Body of pancreas (tissue), 4 donors: ENCODE data around the gene TMOD1. TPM values are rescaled to one million over a fixed set of nuclear protein-coding genes. Genes with fewer than 3 reads are reported as not detected.
A peak's percentile ranks its signal among the peaks of the same experiment; 100 is the strongest.

Experiments used
- ATAC-seq: fragments of 150-250 bp; one replicate; pipeline ENCODE4 v1.9.1; 2016
- DNase-seq, 4 donors: peaks; one replicate each; pipeline ENCODE4 v3.0.0-alpha.2; 2019
- H3K27ac ChIP-seq, 4 donors: fragments of 200-600 bp; sonication (generic); 1 replicate in 3 of 4; 2 replicates in 1 of 4; pipeline versions ENCODE4 v1.5.1 to v1.6.1; 2016 to 2019; ENCODE audit warnings: mild to moderate bottlenecking in 1 of 4, mixed read lengths in 1 of 4, moderate library complexity in 1 of 4
- H3K27me3 ChIP-seq, 2 donors: fragments of 200-600 bp; sonication (generic); one replicate each; pipeline ENCODE4 v1.6.0; 2016; ENCODE audit warnings: mild to moderate bottlenecking in 1 of 2
- H3K36me3 ChIP-seq, 2 donors: fragments of 200-600 bp; sonication (generic); replicated peaks in 1 of 2; 2 replicates each; pipeline ENCODE4 v1.5.1; 2016; ENCODE audit warnings: low read depth in 2 of 2; ENCODE audit not compliant: insufficient read depth in 1 of 2
- H3K4me1 ChIP-seq: fragments of 200-600 bp; sonication (generic); one replicate; pipeline ENCODE4 v1.6.0; 2016
- H3K4me3 ChIP-seq, 2 donors: fragments of 200-600 bp; sonication (generic); 1 replicate in 1 of 2; 2 replicates in 1 of 2; pipeline ENCODE4 v1.5.1; 2016 to 2019
- H3K9me3 ChIP-seq, 3 donors: fragments of 200-600 bp; sonication (generic); 1 replicate in 2 of 3; 2 replicates in 1 of 3; pipeline ENCODE4 v1.5.1; 2016
- CTCF ChIP-seq, 7 experiments: fragments of 450-650 bp in 4 of 7; fragments of 200-600 bp in 3 of 7; sonication (generic) in 3 of 7; IDR thresholded peaks; one replicate each; pipeline ENCODE4 v1.5.1; 2016 to 2019; ENCODE audit warnings: antibody characterized with exemption in 7 of 7
- POLR2A ChIP-seq, 3 donors: fragments of 450-650 bp; IDR thresholded peaks; one replicate each; pipeline ENCODE4 v1.6.1; 2016; ENCODE audit warnings: antibody characterized with exemption in 3 of 3, mild to moderate bottlenecking in 2 of 3
- WGBS, 2 donors: methylation state at CpG; one replicate each; pipeline ENCODE4 v1.1.5; 2017; 5-methylcytosine and 5-hydroxymethylcytosine counted together
- intact Hi-C: fragments of 100-400 bp; cut with DNase I; formaldehyde crosslinking; loops from one replicate; pipeline ENCODE4 v1.15.1; 2023
- total RNA-seq, 2 donors: library from RNA; depleted of rRNA; stranded (reverse); fragments of >200 nt; gene quantifications; one replicate each; pipeline ENCODE4 v1.1.0, GENCODE V29; 2016

Gene TMOD1
- total RNA-seq, 2 donors from 2014 or later = 9.2 to 16.1 TPM

DNA sequence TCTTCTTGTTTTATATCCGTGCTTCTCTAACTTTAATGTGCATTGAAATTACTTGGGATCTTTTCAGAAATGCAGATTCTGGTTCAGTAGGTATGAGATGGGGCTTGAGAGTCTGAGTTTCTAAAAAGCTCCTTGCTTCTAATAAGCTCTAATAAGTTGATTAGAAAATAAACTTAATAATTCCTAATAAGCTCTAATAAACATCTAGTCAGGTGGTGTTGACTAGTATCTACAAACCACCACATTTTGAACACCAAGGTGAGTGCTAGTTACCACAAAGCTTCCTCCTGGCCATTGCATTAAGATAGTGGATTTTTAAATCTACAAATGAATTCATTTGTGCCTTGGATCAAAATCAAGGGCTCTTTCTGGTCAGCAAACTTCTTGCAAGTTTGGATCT lies 5.3 kb downstream of the TMOD1 start:
- intact Hi-C loops = no loop called here
- ATAC-seq (no peak), DNase-seq (no peak)
- Histone ChIP-seq H3K4me3 (no peak overlapping the region), H3K4me1 (peaks cover 51% of the 10 kb centered on the region), H3K9me3 (no peaks in the 10 kb centered on the region), H3K36me3 (no peaks in the 10 kb centered on the region), H3K27me3 (no peaks in the 10 kb centered on the region), H3K27ac (no peak overlapping the region)
- 80 to 83% methylated on average over 1 of the region's 1 CpG for WGBS, 2 donors
- TF ChIP-seq CTCF (IDR thresholded peaks at IDR 0.05) (no peak), POLR2A (IDR thresholded peaks at IDR 0.05) (no peak)

- no peak for ATAC-seq
Measured at GRCh38 chr9:97507428-97507984, 6.0 kb downstream of the TMOD1 start.

DNA sequence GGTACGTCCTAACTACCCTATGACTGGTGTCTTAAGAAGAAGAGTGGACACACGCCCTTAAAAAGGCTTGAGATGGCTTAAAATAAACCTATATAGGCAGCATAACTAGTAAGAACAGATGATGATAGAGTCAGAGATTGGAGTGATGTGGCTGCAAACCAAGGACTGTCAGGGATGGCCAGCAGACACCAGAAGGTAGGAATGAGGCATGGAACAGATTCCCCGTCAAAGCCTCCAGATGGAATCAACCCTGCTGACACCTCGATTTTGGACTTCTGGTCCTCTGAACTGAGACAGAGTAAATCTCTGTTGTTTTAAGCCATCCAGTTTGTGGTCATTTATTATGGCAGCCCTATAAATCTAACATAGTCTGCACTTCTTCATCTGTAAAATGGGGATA lies 7.4 kb downstream of the TMOD1 start:
- Histone ChIP-seq H3K27me3 (no peaks in the 10 kb centered on the region), H3K27ac (no peak overlapping the region), H3K36me3 (no peaks in the 10 kb centered on the region), H3K4me1 (peaks cover 31% of the 10 kb centered on the region), H3K9me3 (no peaks in the 10 kb centered on the region), H3K4me3 (no peak overlapping the region)
- ATAC-seq = no peak
- 77 to 80% methylated on average over 4 of the region's 4 CpGs for WGBS, 2 donors
- TF ChIP-seq POLR2A (IDR thresholded peaks at IDR 0.05) (no peak), CTCF (IDR thresholded peaks at IDR 0.05) (no peak)
- intact Hi-C loops = no loop called here
- DNase-seq = no peak

More at GRCh38 chr9:97507428-97507984, 6.0 kb downstream of the TMOD1 start:
- Histone ChIP-seq H3K9me3 (no peaks in the 10 kb centered on the region), H3K36me3 (no peaks in the 10 kb centered on the region), H3K27ac (no peak overlapping the region), H3K27me3 (no peaks in the 10 kb centered on the region), H3K4me1 (peaks cover 44% of the 10 kb centered on the region), H3K4me3 (no peak overlapping the region)
- intact Hi-C loops = no loop called here
- no peak for DNase-seq
- 95 to 99% methylated on average over 5 of the region's 5 CpGs for WGBS, 2 donors
- TF ChIP-seq POLR2A (IDR thresholded peaks at IDR 0.05) = no peak

DNA sequence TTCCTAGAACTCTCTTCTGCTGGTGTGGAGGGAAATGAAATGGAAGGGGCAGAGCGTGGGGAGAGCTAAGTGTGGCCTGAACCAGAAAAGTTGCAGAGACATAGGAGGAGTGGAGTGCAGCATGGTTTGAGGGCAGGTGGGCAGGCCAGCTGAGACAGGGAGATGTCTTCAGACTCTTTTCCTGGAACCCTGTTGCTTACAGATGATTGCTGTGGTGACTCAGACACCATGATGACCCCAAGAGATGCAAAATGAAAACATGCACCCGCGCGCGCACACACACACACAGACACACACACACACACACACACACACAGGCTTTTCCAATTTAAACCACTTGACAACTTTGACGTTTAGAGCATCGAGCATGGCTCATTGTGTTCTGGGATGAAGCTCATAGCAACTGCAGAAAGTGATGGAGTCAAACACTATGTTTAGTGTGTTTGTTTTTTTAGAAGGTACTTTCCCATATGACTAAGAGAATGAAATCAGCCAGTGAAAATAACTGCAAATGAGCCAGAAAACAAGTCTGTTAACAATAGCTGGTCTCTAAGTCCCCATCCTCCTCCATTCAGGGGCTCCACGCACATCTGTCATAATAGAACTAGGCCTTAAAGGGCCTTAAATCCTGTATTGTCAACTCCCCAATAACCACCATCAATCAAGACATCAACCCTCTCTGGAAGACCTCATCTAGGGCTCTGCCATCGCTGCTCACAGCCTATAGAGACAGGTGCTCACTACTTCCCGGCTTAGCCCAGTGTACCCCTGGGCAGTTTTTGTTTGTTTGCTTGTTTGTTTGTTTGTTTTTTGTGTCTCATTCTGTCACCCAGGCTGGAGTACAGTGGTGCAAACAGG lies 9.6 kb downstream of the TMOD1 start:
- DNase-seq (no peak), ATAC-seq (peak; percentile 21)
- no peak overlapping the region for H3K27ac ChIP-seq
- 73 to 77% methylated on average over 10 of the region's 10 CpGs for WGBS, 2 donors
- H3K4me3 ChIP-seq = no peak overlapping the region
- no peaks in the 10 kb centered on the region for H3K27me3 ChIP-seq
- TF ChIP-seq POLR2A (IDR thresholded peaks at IDR 0.05) (no peak), CTCF (IDR thresholded peaks at IDR 0.05) (no peak)
- peaks cover 12% of the 10 kb centered on the region for H3K4me1 ChIP-seq
- intact Hi-C loops = no loop called here
- H3K36me3 ChIP-seq = no peaks in the 10 kb centered on the region
- H3K9me3 ChIP-seq = no peaks in the 10 kb centered on the region

GRCh38 chr9:97511655-97512427 lies 10.4 kb downstream of the TMOD1 start:
- no peak for DNase-seq
- intact Hi-C loops = no loop called here

More at GRCh38 chr9:97511655-97512427, 10.4 kb downstream of the TMOD1 start:
- H3K36me3 ChIP-seq = no peaks in the 10 kb centered on the region
- H3K27ac ChIP-seq = no peak overlapping the region
- H3K27me3 ChIP-seq = no peaks in the 10 kb centered on the region
- no peak for ATAC-seq
- TF ChIP-seq POLR2A (IDR thresholded peaks at IDR 0.05) (no peak), CTCF (IDR thresholded peaks at IDR 0.05) (no peak)
- peaks cover 8% of the 10 kb centered on the region for H3K4me1 ChIP-seq
- no peak overlapping the region for H3K4me3 ChIP-seq
- 87 to 95% methylated on average over 6 of the region's 6 CpGs for WGBS, 2 donors
- no peaks in the 10 kb centered on the region for H3K9me3 ChIP-seq
